ENCODE results near the gene PCSK6.

The PCSK6 gene

GRCh38 chr15:101444807-101445508, 44.5 kb downstream of the PCSK6 start:
- DNase-seq, result no peak

GRCh38 chr15:101444015-101444414, 45.5 kb downstream of the PCSK6 start:
- no peak for DNase-seq

- DNase-seq, result no peak
Observed at GRCh38 chr15:101442272-101442671, 47.2 kb downstream of the PCSK6 start.

GRCh38 chr15:101441696-101442095, 47.8 kb downstream of the PCSK6 start:
- no peak for DNase-seq

GRCh38 chr15:101440846-101441590, 48.5 kb downstream of the PCSK6 start:
- no peak for DNase-seq

- no peak for DNase-seq
Observed at GRCh38 chr15:101439920-101440319, 49.6 kb downstream of the PCSK6 start.

GRCh38 chr15:101439285-101439919, 50.1 kb downstream of the PCSK6 start:
- no peak for DNase-seq

- DNase-seq, result no peak
Observed at GRCh38 chr15:101438482-101439284, 50.8 kb downstream of the PCSK6 start.

GRCh38 chr15:101437618-101438481, 51.7 kb downstream of the PCSK6 start:
- no peak for DNase-seq

GRCh38 chr15:101437209-101437608, 52.3 kb downstream of the PCSK6 start:
- DNase-seq, result no peak

GRCh38 chr15:101436526-101436925, 53.0 kb downstream of the PCSK6 start:
- no peak for DNase-seq

- no peak for DNase-seq
Observed at GRCh38 chr15:101435761-101436160, 53.7 kb downstream of the PCSK6 start.

- no peak for DNase-seq
Observed at GRCh38 chr15:101434032-101434920, 55.2 kb downstream of the PCSK6 start.

- no peak for DNase-seq
Observed at GRCh38 chr15:101433396-101433795, 56.1 kb downstream of the PCSK6 start.

GRCh38 chr15:101432982-101433381, 56.5 kb downstream of the PCSK6 start:
- no peak for DNase-seq

GRCh38 chr15:101431748-101432147, 57.8 kb downstream of the PCSK6 start:
- DNase-seq, result no peak

- no peak for DNase-seq
Observed at GRCh38 chr15:101431301-101431700, 58.2 kb downstream of the PCSK6 start.

- no peak for DNase-seq
Observed at GRCh38 chr15:101429646-101430045, 59.9 kb downstream of the PCSK6 start.

GRCh38 chr15:101429191-101429590, 60.3 kb downstream of the PCSK6 start:
- DNase-seq, result no peak

GRCh38 chr15:101428758-101429157, 60.7 kb downstream of the PCSK6 start:
- no peak for DNase-seq

Measured in NCI-H748 treated with DMSO at 0.1 percent for 48 hours (cell line).